Spleen (tissue), 11 donors: Measurements from ENCODE around the gene TMTC2. TPM values are rescaled to one million over a fixed set of nuclear protein-coding genes. Genes with fewer than 3 reads are reported as not detected.

Experiments
- DNase-seq: peaks from one replicate; pipeline ENCODE4 v3.0.0-alpha.2; 2020
- H3K27ac ChIP-seq, 8 donors: fragments of 200-600 bp; sonication (generic) in 7 of 8; 1 replicate in 4 of 8; 2 replicates in 4 of 8; pipeline versions ENCODE4 v1.5.0 to v1.8.0; 2016 to 2021; ENCODE audit warnings: inconsistent platforms in 4 of 8, mild to moderate bottlenecking in 4 of 8, moderate library complexity in 1 of 8
- H3K27me3 ChIP-seq, 7 donors: fragments of 200-600 bp; sonication (generic) in 6 of 7; replicated peaks in 1 of 7; 1 replicate in 4 of 7; 2 replicates in 3 of 7; pipeline versions ENCODE4 v1.5.0 to v1.8.0; 2016 to 2021; ENCODE audit warnings: inconsistent platforms in 3 of 7, mild to moderate bottlenecking in 1 of 7
- H3K36me3 ChIP-seq, 6 donors: fragments of 200-600 bp; sonication (generic) in 5 of 6; 1 replicate in 4 of 6; 2 replicates in 2 of 6; pipeline versions ENCODE4 v1.5.0 to v1.8.0; 2016 to 2021; ENCODE audit warnings: inconsistent platforms in 2 of 6
- H3K4me1 ChIP-seq, 6 donors: fragments of 200-600 bp; sonication (generic) in 5 of 6; 1 replicate in 3 of 6; 2 replicates in 3 of 6; pipeline versions ENCODE4 v1.5.0 to v1.8.0; 2016 to 2021; ENCODE audit warnings: inconsistent platforms in 3 of 6
- H3K4me3 ChIP-seq, 8 donors: fragments of 200-600 bp; sonication (generic) in 7 of 8; 1 replicate in 4 of 8; 2 replicates in 4 of 8; pipeline versions ENCODE4 v1.5.0 to v1.8.0; 2016 to 2021; ENCODE audit warnings: inconsistent platforms in 4 of 8, mild to moderate bottlenecking in 4 of 8, moderate library complexity in 2 of 8
- H3K9me3 ChIP-seq, 8 donors: fragments of 200-600 bp; sonication (generic) in 7 of 8; 1 replicate in 4 of 8; 2 replicates in 4 of 8; pipeline versions ENCODE4 v1.5.0 to v1.8.0; 2016 to 2021; ENCODE audit warnings: inconsistent platforms in 4 of 8
- CTCF ChIP-seq, 11 experiments: fragments of 200-600 bp in 7 of 11; fragments of 450-650 bp in 4 of 11; sonication (generic) in 4 of 11; IDR thresholded peaks in 8 of 11; conservative IDR thresholded peaks in 3 of 11; 1 replicate in 7 of 11; 2 replicates in 4 of 11; pipeline versions ENCODE4 v1.4.0 to v1.8.0; 2016 to 2021; ENCODE audit warnings: antibody characterized with exemption in 11 of 11, inconsistent platforms in 4 of 11, mild to moderate bottlenecking in 1 of 11
- POLR2A ChIP-seq, 3 donors: fragments of 450-650 bp; IDR thresholded peaks; one replicate each; pipeline ENCODE4 v1.5.1; 2017; ENCODE audit warnings: antibody characterized with exemption in 3 of 3, mild to moderate bottlenecking in 1 of 3
- POLR2AphosphoS5 ChIP-seq, 3 donors: sonication (generic); formaldehyde crosslinking; IDR thresholded peaks; one replicate each; pipeline ENCODE4 v1.5.1; 2017; ENCODE audit warnings: antibody characterized with exemption in 3 of 3
- WGBS, 5 donors: extraction: QIAGEN DNeasy Blood & Tissue Kit in 3 of 5; methylation state at CpG; one replicate each; pipeline versions ENCODE4 v1.1.5 to v1.1.7; 2013 to 2018; 5-methylcytosine and 5-hydroxymethylcytosine counted together
- intact Hi-C: fragments of 100-400 bp; cut with DNase I; formaldehyde crosslinking; loops from one replicate; pipeline ENCODE4 v1.15.0; 2023; ENCODE audit warnings: low total_unique reads
- polyA plus RNA-seq, 3 donors: library from polyadenylated mRNA; stranded (reverse); fragments of 200-250 nt; gene quantifications; one replicate each; pipeline ENCODE4 v1.2.1, GENCODE V29; 2013
- total RNA-seq, 7 donors: library from RNA; depleted of rRNA in 3 of 7; stranded (reverse); fragments of >200 nt in 3 of 7; fragmentation: NEBNext Ultra II Directional in 4 of 7; extraction: Animal tissue kit (Norgen Biotek cat#: 25700) in 4 of 7; gene quantifications; one replicate each; pipeline versions ENCODE4 v1.1.0 to v1.2.1, GENCODE V29; 2016 to 2021
- donor health status: healthy with polysubstance abuse.
- donor health status: DM: no; HTN: no; CAD: no; lungs with moderate emphysema.
- donor health status: DM: no; HTN: no; CAD: no.
- donor health status: Bipolar disorder and iron deficiency.
- donor health status: healthy.
- donor health status: DM: no; HTN: no; CAD: no.
- donor health status: DM: yes; HTN: yes; CAD: no.

The TMTC2 gene
- total and polyA plus RNA-seq, 10 donors: 0.74 to 8.5 (median 4.0) TPM

DNA sequence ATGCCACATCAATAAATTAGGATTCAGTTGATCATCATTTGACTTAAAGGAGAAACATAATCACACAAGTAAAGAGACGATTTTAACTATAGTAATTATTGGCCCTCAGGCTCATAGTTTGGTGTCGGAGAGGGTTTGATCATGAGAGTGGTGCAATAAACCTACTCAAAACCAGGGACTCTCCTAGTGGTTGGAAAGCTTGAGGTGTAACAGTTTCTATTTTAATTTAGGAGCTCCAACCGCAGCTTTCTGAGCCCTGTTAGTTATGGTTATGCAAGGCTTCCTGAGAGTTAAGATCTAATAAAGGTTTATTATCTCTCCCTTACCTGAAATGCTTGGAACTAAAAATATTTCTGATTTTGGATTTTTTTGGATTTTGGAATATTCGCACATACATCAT is 36.4 kb downstream of the TMTC2 start:
- no peaks in the 10 kb centered on the region for H3K4me1 ChIP-seq
- TF ChIP-seq CTCF (IDR thresholded peaks at IDR 0.05 in 8 of 11, conservative IDR thresholded peaks at IDR 0.05 in 3 of 11): no peak
- no peak for TF ChIP-seq POLR2AphosphoS5 (IDR thresholded peaks at IDR 0.05)
- TF ChIP-seq POLR2A (IDR thresholded peaks at IDR 0.05): no peak
- H3K4me3 ChIP-seq: no peak overlapping the region
- intact Hi-C loops: no loop called here
- no peak overlapping the region for H3K27ac ChIP-seq
- H3K27me3 ChIP-seq: no peaks in the 10 kb centered on the region
- no peaks in the 10 kb centered on the region for H3K9me3 ChIP-seq
- no peaks in the 10 kb centered on the region for H3K36me3 ChIP-seq
- DNase-seq: no peak
- WGBS, 5 donors: 81 to 98% (median 95%) methylated on average over 4 of the region's 4 CpGs

DNA sequence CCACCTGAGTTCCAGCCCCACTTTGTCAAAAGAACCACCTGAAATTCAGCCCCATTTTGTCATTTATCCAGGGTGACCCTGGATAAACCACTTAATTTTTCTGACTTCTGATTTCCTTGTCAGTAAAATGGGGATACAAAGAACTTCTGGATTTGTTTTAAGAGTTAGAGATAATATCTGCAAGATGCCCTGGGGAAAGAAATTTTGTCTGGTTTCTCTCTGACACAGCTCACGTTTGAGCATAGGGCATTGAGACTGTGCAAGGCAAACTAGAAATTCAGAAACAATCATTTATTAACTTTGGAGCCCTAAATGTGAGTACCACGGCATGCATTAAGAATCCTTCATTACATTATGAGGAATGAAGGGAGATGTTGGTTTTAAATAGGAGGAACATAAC is 37.2 kb downstream of the TMTC2 start:
- H3K27me3 ChIP-seq: no peaks in the 10 kb centered on the region
- DNase-seq: no peak
- H3K9me3 ChIP-seq: peaks cover 0 to 8% (median 0%) of the 10 kb centered on the region in 8 donors
- no peaks in the 10 kb centered on the region for H3K36me3 ChIP-seq
- intact Hi-C loops: no loop called here
- 83 to 89% (median 85%) methylated on average over 2 of the region's 2 CpGs for WGBS, 5 donors
- no peaks in the 10 kb centered on the region for H3K4me1 ChIP-seq
- TF ChIP-seq POLR2AphosphoS5 (IDR thresholded peaks at IDR 0.05) (no peak), POLR2A (IDR thresholded peaks at IDR 0.05) (no peak), CTCF (IDR thresholded peaks at IDR 0.05 in 8 of 11, conservative IDR thresholded peaks at IDR 0.05 in 3 of 11) (no peak)
- H3K4me3 ChIP-seq: no peak overlapping the region
- no peak overlapping the region for H3K27ac ChIP-seq

- intact Hi-C loops: no loop called here
- no peak for DNase-seq
- peaks cover 0 to 9% (median 0%) of the 10 kb centered on the region in 8 donors for H3K9me3 ChIP-seq
- no peaks in the 10 kb centered on the region for H3K27me3 ChIP-seq
- H3K27ac ChIP-seq: no peak overlapping the region
- H3K4me1 ChIP-seq: no peaks in the 10 kb centered on the region
- WGBS, 5 donors: 76 to 93% (median 88%) methylated on average over 1 of the region's 1 CpG
- no peak overlapping the region for H3K4me3 ChIP-seq
- no peaks in the 10 kb centered on the region for H3K36me3 ChIP-seq
- TF ChIP-seq POLR2A (IDR thresholded peaks at IDR 0.05) (no peak), CTCF (IDR thresholded peaks at IDR 0.05 in 8 of 11, conservative IDR thresholded peaks at IDR 0.05 in 3 of 11) (no peak), POLR2AphosphoS5 (IDR thresholded peaks at IDR 0.05) (no peak)
These were observed 39.0 kb downstream of the TMTC2 start for GRCh38 chr12:82725741-82726140.

- Histone ChIP-seq H3K9me3 (peaks cover 0 to 9% (median 0%) of the 10 kb centered on the region in 8 donors), H3K27ac (no peak overlapping the region), H3K4me1 (no peaks in the 10 kb centered on the region), H3K27me3 (no peaks in the 10 kb centered on the region), H3K4me3 (no peak overlapping the region), H3K36me3 (no peaks in the 10 kb centered on the region)
- TF ChIP-seq POLR2AphosphoS5 (IDR thresholded peaks at IDR 0.05) (no peak), POLR2A (IDR thresholded peaks at IDR 0.05) (no peak), CTCF (IDR thresholded peaks at IDR 0.05 in 8 of 11, conservative IDR thresholded peaks at IDR 0.05 in 3 of 11) (no peak)
- intact Hi-C loops: no loop called here
- WGBS, 5 donors: 72 to 92% (median 82%) methylated on average over 2 of the region's 2 CpGs
- DNase-seq: no peak
These were observed 41.2 kb downstream of the TMTC2 start for GRCh38 chr12:82727886-82728285.
